Dedifferentiated amniotic fluid mesenchymal stem cell (primary cell): ENCODE results near the gene EML3.
"Not testable (repeated sequence)": the region's sequence is repeated elsewhere in the genome, so short reads cannot be mapped to it uniquely, and the experiment has no call there.

Experiments
- DNase-seq: peaks from one replicate; pipeline ENCODE4 v3.0.0-alpha.2; 2016; ENCODE audit errors: extremely low spot score

Gene EML3, protein sequence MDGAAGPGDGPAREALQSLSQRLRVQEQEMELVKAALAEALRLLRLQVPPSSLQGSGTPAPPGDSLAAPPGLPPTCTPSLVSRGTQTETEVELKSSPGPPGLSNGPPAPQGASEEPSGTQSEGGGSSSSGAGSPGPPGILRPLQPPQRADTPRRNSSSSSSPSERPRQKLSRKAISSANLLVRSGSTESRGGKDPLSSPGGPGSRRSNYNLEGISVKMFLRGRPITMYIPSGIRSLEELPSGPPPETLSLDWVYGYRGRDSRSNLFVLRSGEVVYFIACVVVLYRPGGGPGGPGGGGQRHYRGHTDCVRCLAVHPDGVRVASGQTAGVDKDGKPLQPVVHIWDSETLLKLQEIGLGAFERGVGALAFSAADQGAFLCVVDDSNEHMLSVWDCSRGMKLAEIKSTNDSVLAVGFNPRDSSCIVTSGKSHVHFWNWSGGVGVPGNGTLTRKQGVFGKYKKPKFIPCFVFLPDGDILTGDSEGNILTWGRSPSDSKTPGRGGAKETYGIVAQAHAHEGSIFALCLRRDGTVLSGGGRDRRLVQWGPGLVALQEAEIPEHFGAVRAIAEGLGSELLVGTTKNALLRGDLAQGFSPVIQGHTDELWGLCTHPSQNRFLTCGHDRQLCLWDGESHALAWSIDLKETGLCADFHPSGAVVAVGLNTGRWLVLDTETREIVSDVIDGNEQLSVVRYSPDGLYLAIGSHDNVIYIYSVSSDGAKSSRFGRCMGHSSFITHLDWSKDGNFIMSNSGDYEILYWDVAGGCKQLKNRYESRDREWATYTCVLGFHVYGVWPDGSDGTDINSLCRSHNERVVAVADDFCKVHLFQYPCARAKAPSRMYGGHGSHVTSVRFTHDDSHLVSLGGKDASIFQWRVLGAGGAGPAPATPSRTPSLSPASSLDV

DNA sequence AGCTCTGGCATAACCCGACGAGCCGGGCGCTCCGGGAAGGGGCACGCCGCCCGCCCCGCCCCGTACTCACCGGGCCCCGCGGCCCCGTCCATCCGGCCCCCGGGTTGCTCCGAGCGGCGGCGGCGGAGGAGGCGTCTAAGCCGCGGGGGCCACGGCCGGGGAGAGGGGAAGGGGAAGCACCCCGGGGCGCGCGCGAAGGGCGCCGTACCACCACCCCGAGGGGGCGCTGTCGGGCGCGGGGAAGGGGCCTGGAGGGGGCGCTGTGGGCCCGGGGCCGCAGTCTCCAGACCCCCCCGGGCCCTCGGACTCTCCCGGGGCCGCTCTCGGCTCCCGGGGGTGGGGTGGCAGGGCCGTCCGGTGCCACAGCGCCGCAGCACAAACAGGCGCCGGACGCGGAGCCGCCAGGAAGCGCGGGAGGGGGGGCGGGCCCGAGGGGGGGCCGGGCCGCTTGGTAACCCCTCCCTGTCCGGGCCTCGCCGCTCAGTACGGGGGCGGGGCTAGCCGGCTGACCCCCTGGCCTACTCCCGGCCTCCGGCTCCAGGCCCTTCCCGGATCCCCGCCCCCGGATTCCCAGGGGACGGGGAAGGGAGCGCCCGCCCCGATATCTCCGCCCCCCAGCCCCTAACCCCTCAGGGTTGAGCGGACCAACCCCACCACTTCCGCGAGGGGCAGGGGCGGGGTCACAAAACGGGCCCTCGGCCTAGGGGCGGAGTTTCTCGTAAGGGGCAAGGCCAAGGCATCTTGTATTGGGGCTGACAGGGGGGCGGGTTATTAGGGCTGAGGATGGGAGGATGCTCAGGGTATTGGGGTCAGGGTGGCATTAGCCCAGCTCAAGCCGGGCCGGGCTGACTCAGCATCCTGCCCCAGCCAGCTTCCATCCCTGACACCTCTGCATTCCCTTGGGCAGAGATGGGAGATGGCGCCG lies at the start of gene EML3, which contains the start of gene ROM1:
Gene EML3 (minus strand): TSS at position 410 of the 925 bp plus-strand sequence. CDS start 318 bp downstream, at position 92.
Gene ROM1 (plus strand): TSS at position 892 of the 925 bp plus-strand sequence. CDS start 25 bp downstream, at position 917.
- no peak for DNase-seq

DNA sequence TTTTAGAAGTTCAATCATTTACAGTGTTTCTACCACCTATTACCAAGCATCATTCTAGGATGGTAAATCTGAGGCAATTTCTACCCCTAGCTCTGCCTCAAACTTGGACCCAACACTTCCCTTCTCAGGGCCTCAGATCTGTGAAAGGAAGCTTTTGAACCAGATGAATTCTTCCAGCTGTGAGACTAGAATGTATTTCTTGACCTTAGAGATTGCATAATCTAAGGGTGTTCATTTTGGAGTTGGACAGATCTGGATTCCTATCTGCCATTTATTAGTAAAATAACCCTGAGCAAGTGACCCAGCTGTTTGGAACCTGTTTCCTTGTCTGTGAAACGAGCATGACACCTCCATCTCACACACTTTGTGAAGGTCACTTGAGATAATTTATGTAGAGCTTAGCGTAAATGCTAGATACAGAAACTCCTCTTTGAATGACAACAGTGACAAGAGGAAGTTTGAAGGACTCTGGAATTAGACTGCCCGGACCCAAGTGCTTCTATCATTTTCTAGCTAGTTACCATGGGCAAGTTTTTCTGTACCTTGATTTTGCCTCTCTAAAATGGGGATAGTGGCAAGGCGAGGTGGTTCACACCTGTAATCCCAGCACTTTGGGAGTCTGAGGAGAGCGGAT lies 44.3 kb upstream of the EML3 start:
- no peak for DNase-seq

- no peak for DNase-seq
Measured at GRCh38 chr11:62654297-62654696, 41.7 kb upstream of the EML3 start.

DNA sequence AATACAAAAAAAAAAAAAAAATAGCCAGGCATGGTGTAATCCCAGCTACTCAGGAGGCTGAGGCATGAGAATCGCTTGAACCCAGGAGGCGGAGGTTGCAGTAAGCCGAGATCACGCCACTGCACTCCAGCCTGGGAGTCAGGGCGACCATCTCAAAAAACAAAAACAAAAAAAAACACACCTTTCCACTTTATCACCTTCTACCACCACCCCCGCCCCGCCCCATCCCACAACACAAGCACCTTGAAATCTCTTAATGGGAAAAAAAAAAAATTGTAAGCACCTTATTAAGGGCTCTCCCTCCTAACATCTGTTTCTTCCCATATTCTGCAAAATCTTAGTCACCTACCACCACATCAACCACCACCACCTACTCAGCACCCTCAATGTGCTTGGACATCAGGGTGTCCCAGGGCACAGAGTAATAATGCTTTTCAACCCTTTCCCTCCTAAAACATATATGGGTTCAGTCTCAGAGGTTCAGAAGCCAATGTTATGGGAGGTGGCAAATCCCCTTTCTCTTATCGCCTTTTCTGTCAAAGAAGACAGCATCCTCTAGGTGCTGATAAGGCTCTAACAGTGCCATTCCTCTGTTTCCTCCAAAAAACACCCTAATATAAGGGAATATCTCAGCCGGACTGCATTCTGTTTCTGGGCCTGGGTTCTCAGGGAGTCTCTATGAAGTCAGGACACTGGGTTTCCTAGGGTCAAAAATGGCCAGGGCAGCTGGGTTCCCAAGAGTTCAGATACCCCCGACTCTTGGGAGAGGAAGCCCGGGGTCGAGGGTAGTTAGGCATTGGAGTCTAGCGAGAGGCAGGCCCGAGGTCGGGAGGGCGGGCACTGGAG lies 39.8 kb upstream of the EML3 start:
- DNase-seq = no peak

- DNase-seq = not testable (repeated sequence)
Measured at GRCh38 chr11:62650283-62650682, 37.7 kb upstream of the EML3 start.

DNA sequence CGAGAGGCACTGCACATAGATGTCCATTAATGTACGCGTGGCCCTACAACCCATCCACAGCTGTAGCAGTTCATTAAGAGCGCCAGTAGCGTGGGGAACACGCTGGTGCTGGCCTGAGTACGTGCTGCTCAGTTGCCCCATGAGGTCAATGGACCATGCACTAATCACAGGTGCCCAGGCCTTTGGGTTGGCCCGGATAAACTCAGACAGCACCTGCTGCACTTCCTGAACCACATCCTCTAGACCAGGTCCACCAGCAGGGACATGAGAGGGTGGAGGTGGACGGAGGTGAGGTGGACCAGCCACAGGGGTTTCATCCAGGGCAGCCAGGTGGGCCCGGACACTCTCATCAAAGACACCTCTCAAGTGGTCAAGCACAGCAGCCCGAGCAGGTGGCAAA lies 36.9 kb upstream of the EML3 start:
- DNase-seq = no peak

- DNase-seq = no peak
Measured at GRCh38 chr11:62648967-62649364, 36.4 kb upstream of the EML3 start.

DNA sequence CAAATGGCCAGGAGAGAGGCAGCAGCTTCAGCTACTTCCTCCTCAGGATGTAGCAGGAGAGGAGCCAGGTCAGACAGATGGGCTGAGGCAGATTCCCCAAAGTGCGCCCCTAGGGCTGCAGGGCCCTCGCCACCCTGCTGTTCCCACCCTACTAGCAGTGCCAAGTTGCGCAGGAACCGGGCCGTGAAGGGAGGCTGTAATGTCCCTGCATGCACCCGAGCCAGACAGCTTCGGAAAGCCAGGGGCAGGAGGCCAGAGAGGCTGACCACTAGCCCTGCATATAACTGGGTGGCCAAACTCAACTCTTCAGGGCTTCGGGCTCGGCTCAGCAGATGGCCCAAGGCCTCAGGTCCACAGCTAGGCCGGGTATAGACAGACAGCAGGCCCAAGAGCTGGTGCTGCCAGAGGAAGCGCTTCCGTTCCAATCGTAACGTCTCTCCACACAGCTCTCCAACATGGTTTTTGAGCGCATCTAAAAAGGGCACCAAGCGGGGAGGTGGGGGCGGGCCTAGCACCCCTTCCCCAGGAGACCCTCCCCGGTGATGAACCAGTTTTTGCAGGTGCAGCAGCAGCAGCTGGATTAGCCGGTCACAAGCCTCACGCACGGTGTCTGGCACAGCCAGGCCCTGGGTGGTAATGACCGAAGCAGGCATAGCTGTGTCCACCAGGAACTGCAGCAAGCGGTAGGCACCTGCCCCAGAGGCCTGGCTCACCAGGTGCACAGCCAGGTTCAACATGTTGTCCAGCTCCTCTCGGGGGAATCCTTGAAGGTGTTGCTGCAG lies 35.8 kb upstream of the EML3 start:
- DNase-seq = no peak

GRCh38 chr11:62647609-62648005 lies 35.0 kb upstream of the EML3 start:
- DNase-seq = no peak

GRCh38 chr11:62646825-62647608 lies 34.4 kb upstream of the EML3 start:
- no peak for DNase-seq

DNA sequence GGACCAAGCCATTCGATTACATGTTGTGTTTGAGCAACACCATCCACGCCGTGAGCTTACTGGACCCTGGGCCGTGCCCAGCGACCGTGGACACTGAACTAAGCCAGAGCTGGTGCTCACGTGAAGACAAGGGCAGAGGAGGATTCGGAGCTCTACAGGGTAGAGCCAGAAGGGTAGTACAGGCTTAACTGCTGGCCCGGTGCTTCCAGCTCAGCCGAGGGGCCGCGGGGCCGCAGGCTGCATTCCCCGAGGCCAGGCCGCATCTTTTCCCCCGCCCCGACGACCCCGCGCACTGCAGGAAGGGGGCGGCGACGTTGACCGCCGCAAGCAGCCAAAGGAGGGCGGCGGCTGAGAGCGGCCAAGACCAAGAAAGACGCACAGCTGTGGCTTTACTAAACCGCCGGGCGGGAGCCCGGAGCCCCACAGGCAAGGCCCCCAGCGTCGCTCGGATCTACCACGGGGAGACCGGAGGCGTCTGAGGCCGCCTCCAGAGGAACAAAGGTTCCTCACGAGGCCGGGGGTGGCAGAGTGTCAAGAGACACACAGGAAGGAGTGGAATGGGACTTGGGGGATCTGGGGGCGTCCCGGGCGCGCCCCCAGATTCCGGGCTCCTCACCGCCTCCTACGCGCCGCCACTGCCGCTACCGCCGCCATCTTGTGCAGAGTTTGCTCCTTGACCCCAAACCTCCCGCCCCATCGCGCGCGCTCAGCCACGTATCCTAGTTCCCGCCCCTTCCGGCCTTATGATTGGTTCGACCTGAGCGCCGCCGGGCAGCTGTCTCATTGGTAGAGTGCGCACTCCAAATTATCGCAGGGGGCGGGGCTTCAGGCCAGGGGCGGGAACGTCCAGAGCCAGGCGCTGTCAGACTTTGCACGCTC lies 33.6 kb upstream of the EML3 start, which contains the start of gene GANAB:
Gene GANAB (minus strand): TSS at position 668 of the 879 bp plus-strand sequence. CDS start 14 bp downstream, at position 654.
- peak; percentile 99 for DNase-seq

DNA sequence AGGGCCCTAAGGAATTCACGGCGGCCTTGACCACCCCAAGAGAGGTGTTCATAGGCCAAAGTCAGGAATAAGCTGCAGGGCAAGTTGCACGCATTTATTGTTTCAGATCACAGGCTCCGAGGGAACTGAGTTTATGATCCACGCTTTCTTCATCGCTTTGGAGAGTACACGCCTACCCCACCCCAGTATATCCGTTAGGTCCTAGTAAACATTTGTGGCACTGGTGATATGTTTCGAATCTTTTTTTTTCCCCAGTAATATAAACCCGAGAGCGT lies 33.0 kb upstream of the EML3 start:
- no peak for DNase-seq

DNA sequence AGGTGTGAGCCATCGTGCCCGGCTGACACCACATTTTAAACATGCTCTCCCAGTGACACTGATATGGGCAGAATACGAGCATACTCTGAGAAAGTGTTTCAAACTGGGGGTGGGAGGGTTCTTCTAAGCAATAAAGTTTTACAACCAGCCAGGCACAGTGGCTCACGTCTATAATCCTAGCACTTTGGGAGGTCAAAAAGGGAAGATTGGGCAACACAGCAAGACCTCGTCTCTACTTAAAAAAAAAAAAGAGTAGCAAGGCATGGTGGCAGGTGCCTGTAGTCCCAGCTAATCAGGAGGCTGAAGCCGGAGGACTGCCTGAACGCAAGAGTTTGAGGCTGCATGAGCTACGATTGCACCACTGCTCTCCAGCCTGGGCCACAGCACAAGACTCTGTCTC lies 31.6 kb upstream of the EML3 start:
- DNase-seq = no peak

- no peak for DNase-seq
Measured at GRCh38 chr11:62632492-62632891, 19.9 kb upstream of the EML3 start.

- DNase-seq = no peak
Measured at GRCh38 chr11:62627713-62628112, 15.1 kb upstream of the EML3 start.

- DNase-seq = no peak
Measured at GRCh38 chr11:62622476-62623089, 10.0 kb upstream of the EML3 start.
